ENCODE data around the gene PI4K2A.
A peak's percentile ranks its signal among the peaks of the same experiment; 100 is the strongest.
"Not testable (repeated sequence)": the region's sequence is repeated elsewhere in the genome, so short reads cannot be mapped to it uniquely, and the experiment has no call there.

The PI4K2A gene

GRCh38 chr10:97632949-97633884 is 7.3 kb upstream of the PI4K2A start, which contains the start of gene MORN4:
TSS of gene MORN4 (minus strand) at chr10:97633500. CDS start at chr10:97619653, 13,847 bp downstream.
- DNase-seq, result peak; percentile 79 to 93 (median 84)

GRCh38 chr10:97633921-97634320 is 6.5 kb upstream of the PI4K2A start:
- DNase-seq, result peak in 1 of 5 experiments; percentile 36

- DNase-seq, result no peak
Observed at GRCh38 chr10:97635577-97635976, 4.9 kb upstream of the PI4K2A start.

DNA sequence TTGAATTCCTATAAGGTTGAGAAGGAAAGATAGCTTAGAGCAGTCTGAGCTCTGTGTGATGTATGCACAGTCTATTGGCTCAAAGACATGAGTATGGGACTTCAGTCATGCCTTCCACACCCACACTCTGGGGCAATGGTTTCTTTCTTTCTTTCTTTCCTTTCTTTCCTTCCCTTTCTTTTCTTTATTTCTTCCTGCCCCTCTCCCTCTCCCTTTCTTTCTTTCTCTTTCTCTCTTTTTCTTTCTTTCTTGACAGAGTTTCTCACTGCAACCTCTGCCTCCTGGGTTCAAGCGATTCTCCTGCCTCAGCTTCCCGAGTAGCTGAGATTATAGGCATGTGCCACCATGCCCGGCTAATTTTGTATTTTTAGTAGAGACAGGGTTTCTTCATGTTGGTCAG is 1.4 kb upstream of the PI4K2A start:
- DNase-seq, result not testable (repeated sequence)

DNA sequence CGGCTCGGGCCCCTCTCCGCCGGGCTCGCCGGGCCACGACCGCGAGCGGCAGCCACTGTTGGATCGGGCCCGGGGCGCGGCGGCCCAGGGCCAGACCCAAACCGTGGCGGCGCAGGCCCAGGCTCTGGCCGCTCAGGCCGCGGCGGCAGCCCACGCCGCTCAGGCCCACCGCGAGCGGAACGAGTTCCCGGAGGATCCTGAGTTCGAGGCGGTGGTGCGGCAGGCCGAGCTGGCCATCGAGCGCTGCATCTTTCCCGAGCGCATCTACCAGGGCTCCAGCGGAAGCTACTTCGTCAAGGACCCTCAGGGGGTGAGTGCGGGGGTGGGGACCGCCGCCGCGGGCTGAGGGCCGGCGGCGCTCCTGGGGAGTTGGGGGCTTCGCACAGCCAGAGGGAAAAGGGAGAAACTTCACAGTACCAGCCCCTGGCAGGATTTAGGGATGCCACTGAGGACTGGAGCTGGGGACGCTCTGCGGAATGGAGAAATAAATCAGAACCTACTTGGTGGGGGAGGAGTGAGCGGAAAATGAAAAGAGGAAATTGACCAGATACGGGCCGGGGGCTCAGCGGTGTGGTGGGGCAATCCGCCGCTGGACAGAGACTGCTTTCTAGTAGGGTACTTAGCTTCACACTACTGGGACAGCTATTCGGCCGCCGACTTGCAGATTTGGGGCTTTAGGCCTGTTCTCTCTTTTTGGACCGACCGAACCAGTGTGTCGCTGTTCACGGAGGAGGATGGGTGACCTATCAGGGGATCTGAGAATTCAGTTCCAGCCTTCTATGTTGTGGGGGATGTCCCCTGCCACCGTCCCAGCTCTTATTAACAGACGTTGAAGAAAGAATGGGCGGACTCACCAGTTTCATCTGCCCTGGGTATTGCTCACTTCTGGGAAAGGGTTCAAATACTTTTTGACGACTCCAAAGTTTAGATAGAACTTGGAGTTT is 669 bp downstream of the PI4K2A start:
- peak in 1 of 5 experiments; percentile 39 for DNase-seq

DNA sequence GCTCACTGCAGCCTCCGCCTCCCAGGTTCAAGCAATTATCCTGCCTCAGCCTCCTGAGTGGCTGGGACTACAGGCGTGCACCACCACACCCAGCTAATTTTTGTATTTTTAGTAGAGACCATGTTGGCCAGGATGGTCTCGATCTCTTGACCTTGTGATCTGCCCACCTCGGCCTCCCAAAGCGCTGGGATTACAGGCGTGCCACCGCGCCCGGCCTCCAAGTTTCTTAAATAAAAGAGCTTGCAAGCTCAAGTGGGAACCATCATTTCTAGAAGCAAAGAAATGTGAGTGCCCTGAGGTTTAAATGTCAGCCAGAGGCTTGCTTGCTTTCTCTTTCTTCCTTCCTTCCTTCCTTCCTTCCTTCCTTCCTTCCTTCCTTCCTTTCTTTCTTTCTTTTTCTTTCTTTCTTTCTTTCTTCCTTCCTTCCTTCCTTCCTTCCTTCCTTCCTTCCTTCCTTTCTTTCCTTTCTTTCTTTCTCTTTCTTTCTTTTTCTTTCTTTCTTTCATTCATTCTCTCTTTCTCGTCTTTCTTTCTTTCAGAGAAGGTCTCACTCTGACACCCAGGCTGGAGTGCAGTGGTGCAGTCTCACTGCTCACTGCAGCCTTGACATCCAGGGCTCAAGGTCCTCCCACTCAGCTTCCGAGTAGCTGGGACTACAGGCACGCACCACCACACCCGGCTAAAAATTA is 2.1 kb downstream of the PI4K2A start:
- not testable (repeated sequence) for DNase-seq

DNA sequence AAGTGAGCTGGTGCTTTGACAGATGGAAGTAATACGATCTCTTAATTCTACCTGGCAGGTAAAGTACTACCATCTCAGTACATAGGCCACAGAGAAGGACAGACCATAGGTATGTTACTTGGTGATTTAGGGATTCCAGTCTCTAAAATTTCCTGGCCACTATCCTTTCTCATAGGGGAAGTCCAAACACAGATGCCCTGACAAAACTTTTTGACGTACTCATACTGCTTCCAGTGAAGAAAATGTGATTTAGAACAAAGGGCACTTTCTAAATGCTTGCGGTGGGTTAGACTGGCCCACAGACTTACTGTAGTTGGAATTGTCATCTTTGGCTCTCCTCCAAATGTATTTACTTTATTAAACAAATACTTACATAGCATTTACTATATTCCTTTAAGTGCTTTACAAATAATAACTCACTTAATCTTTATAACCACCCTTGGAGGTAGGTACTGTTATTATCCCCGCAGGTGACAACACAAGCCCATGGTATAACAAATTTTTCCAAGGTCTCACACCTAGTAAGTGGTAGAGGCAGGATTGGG is 3.0 kb downstream of the PI4K2A start:
- no peak for DNase-seq

GRCh38 chr10:97644936-97645335 is 4.5 kb downstream of the PI4K2A start:
- no peak for DNase-seq

- DNase-seq, result no peak
Observed at GRCh38 chr10:97647556-97647955, 7.1 kb downstream of the PI4K2A start.

- peak in 2 of 5 experiments; percentile 65 to 90 for DNase-seq
Observed at GRCh38 chr10:97648562-97649404, 8.3 kb downstream of the PI4K2A start.

GRCh38 chr10:97649405-97649750 is 8.9 kb downstream of the PI4K2A start:
- not testable (repeated sequence) for DNase-seq

DNA sequence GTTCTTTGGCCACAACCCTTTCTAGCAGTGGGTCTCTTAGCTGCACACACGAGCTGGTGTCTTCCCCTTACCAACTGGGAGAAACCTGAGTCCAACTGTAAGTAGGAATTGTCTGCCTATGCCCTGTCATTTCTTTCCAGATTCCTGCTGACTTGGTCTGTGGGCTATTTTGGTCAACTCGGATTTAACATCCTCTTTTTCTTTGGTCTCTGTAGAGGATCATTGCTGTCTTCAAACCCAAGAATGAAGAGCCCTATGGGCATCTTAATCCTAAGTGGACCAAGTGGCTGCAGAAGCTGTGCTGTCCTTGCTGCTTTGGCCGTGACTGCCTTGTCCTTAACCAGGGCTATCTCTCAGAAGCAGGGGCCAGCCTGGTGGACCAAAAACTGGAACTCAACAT is 10.3 kb downstream of the PI4K2A start:
- no peak for DNase-seq

DNA sequence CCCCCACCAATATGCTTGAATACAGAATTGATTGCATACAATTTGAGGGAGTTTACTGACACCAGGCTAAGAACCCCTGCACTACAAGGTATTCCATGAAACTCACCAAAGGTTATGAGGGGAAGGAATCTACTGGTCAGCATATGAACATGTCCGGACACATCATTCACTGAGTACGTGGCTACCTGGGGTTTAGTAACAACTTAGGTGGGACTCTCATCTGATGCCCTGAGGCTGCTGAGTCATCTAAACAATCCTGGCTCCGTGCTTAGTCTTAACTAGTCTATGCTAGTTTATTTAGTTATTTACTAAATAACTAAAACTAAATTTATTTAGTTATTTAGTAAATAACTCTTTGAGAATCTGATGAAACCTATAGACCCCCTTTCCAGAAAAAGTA is 11.3 kb downstream of the PI4K2A start:
- DNase-seq, result no peak

DNA sequence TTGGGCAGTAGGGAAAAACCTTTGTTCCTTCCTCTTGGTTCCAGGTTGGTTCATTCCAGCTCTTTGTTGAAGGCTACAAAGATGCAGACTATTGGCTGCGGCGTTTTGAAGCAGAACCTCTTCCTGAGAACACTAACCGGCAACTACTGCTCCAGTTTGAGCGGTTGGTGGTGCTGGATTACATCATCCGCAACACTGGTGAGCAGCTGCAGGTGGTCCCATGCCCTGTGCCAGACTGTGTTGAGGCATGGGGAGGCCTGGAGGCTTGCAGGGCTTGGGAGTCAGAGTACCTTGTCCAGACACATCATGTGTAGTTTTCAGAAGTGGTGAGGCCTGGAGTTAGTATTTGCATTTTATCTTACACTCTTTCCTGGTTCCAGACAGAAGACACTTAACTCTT is 16.3 kb downstream of the PI4K2A start:
- DNase-seq, result no peak

GRCh38 chr10:97659589-97659988 is 19.1 kb downstream of the PI4K2A start:
- no peak for DNase-seq

- DNase-seq, result no peak
Observed at GRCh38 chr10:97664282-97664850, 23.9 kb downstream of the PI4K2A start.

- DNase-seq, result no peak
Observed at GRCh38 chr10:97666992-97667391, 26.5 kb downstream of the PI4K2A start.

GRCh38 chr10:97667463-97667862 is 27.0 kb downstream of the PI4K2A start:
- DNase-seq, result no peak

DNA sequence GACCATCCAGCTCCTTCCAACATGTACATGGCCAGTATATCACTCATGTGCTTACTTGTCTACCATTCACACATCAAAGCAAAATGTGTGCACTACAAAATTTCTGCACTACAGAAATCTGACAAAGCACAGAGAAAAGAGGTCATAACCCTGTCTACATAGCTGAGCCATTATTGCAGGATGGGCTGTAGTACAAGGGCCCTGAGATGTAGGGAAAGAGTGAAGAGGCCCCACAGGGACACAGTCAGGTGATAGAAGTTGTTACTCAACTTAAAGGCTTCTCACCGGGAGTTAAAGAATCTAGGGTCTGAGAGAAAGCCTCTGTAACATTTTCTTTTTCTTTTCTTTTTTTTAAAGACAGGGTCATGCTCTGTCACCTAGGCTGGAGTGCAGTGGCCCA is 29.1 kb downstream of the PI4K2A start:
- DNase-seq, result no peak

DNA sequence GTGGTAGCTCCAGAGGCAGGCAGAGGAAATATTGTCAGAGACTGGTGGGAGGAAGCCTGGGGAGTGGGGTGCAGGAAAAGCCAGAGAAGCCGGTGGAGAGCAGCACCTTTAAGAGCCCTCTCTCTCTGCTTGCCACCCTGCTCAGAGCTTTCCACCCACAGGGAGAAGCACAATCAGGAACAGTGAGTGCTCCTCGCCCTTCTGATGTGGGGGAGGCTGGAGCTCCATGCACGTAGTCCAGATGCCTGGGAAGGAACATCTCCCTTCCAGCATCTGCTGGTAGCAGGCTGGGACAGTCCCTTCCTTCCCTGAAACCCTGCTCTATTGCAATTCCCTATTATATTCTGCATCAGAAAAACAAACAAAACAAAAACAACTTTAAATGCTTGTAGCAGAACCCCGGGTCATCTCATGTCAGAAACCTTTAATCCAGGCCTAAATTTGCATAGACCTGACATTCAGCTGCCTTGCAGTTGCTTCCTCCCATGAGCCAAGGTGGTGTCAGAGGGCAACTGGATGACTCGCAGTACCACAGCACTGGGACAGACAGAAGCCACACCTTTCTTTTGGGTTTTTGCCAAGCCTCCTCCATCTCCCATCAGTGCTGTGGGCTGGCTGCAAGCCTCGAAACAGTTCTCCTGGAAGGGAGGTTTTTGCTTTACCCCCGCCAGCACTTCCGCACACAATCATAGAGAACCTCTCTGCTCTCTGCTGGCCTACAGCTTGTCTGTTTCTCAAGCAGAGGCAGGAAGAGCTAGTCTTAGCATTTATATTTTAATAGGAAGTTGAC is 33.5 kb downstream of the PI4K2A start:
- DNase-seq, result no peak

Data from T-helper 2 cell (primary cell).